H9 (cell line): ENCODE data around the gene NCCRP1. TPM values are rescaled to one million over a fixed set of nuclear protein-coding genes. Genes with fewer than 3 reads are reported as not detected.

Experiments
- DNase-seq: peaks from one replicate; pipeline ENCODE4 v3.0.0-alpha.2; 2017
- H2AFZ ChIP-seq: one replicate; pipeline ENCODE4 v1.6.1; 2013; ENCODE audit warnings: mild to moderate bottlenecking, low read length, control low read depth, moderate library complexity
- H2AK5ac ChIP-seq: 2 replicates; pipeline ENCODE4 v1.6.1; 2013; ENCODE audit warnings: low read length, control low read depth, mixed read lengths; ENCODE audit not compliant: insufficient read length
- H2BK120ac ChIP-seq: one replicate; pipeline ENCODE4 v1.6.1; 2013; ENCODE audit warnings: low read depth, mild to moderate bottlenecking, low read length, control low read depth, inconsistent platforms; ENCODE audit not compliant: poor library complexity, severe bottlenecking
- H2BK12ac ChIP-seq: 2 replicates; pipeline ENCODE4 v1.6.1; 2013; ENCODE audit warnings: low read length, control low read depth, mixed read lengths, low read depth; ENCODE audit not compliant: insufficient read length
- H2BK15ac ChIP-seq: 2 replicates; pipeline ENCODE4 v1.6.1; 2013; ENCODE audit warnings: low read depth, low read length, control low read depth
- H2BK20ac ChIP-seq: one replicate; pipeline ENCODE4 v1.6.1; 2013; ENCODE audit warnings: low read depth, mild to moderate bottlenecking, low read length, control low read depth, inconsistent platforms; ENCODE audit not compliant: poor library complexity, severe bottlenecking
- H2BK5ac ChIP-seq: 2 replicates; pipeline ENCODE4 v1.6.1; 2013; ENCODE audit warnings: low read length, control low read depth, mixed read lengths; ENCODE audit not compliant: insufficient read length
- H3K14ac ChIP-seq: 2 replicates; pipeline ENCODE4 v1.6.1; 2013; ENCODE audit warnings: low read length, control low read depth; ENCODE audit not compliant: insufficient read depth
- H3K18ac ChIP-seq: 2 replicates; pipeline ENCODE4 v1.6.1; 2013; ENCODE audit warnings: low read depth, mild to moderate bottlenecking, mixed read lengths, low read length, control low read depth; ENCODE audit not compliant: insufficient read length
- H3K23ac ChIP-seq: 2 replicates; pipeline ENCODE4 v1.6.1; 2013; ENCODE audit warnings: low read length, control low read depth, mixed read lengths, low read depth; ENCODE audit not compliant: insufficient read length
- H3K23me2 ChIP-seq: 2 replicates; pipeline ENCODE4 v1.6.1; 2013; ENCODE audit warnings: low read depth, mild to moderate bottlenecking, mixed read lengths, low read length, control low read depth; ENCODE audit not compliant: insufficient read length, poor library complexity, severe bottlenecking
- H3K27ac ChIP-seq: 2 replicates; pipeline ENCODE4 v1.5.1; 2013; ENCODE audit warnings: low read length, control low read depth, mixed read lengths, low read depth; ENCODE audit not compliant: insufficient read length
- H3K27me3 ChIP-seq: 2 replicates; pipeline ENCODE4 v1.6.1; 2013; ENCODE audit warnings: low read length, control low read depth, inconsistent platforms; ENCODE audit not compliant: insufficient read depth
- H3K4ac ChIP-seq: 2 replicates; pipeline ENCODE4 v1.6.1; 2013; ENCODE audit warnings: low read depth, mild to moderate bottlenecking, control low read depth, inconsistent platforms, low read length, moderate library complexity
- H3K4me1 ChIP-seq: 2 replicates; pipeline ENCODE4 v1.6.1; 2013; ENCODE audit warnings: low read length, control low read depth, inconsistent platforms; ENCODE audit not compliant: insufficient read depth
- H3K4me2 ChIP-seq: 2 replicates; pipeline ENCODE4 v1.6.1; 2013; ENCODE audit warnings: low read length, control low read depth, mixed read lengths; ENCODE audit not compliant: insufficient read length, insufficient read depth
- H3K56ac ChIP-seq: 2 replicates; pipeline ENCODE4 v1.6.1; 2013; ENCODE audit warnings: low read depth, mild to moderate bottlenecking, mixed read lengths, low read length, control low read depth; ENCODE audit not compliant: insufficient read length
- H3K79me1 ChIP-seq: 2 replicates; pipeline ENCODE4 v1.6.1; 2013; ENCODE audit warnings: low read depth, mild to moderate bottlenecking, moderate library complexity, low read length, control low read depth, inconsistent platforms; ENCODE audit not compliant: insufficient read depth, poor library complexity, severe bottlenecking
- H3K79me2 ChIP-seq: 2 replicates; pipeline ENCODE4 v1.6.1; 2013; ENCODE audit warnings: low read length, control low read depth, inconsistent platforms; ENCODE audit not compliant: insufficient read depth
- H3K9ac ChIP-seq: 2 replicates; pipeline ENCODE4 v1.6.1; 2013; ENCODE audit warnings: low read length, control low read depth, mixed read lengths; ENCODE audit not compliant: insufficient read length; ENCODE audit errors: extremely low read depth
- H3K9me3 ChIP-seq: one replicate; pipeline ENCODE4 v1.6.1; 2013; ENCODE audit warnings: low read depth, low read length, inconsistent platforms; ENCODE audit not compliant: control insufficient read depth
- H3T11ph ChIP-seq: one replicate; pipeline ENCODE4 v1.6.1; 2013; ENCODE audit warnings: mild to moderate bottlenecking, low read length, control low read depth, inconsistent platforms
- H4K20me1 ChIP-seq: one replicate; pipeline ENCODE4 v1.6.1; 2013; ENCODE audit not compliant: control insufficient read depth, insufficient read length, insufficient read depth
- H4K5ac ChIP-seq: 2 replicates; pipeline ENCODE4 v1.6.1; 2013; ENCODE audit warnings: low read depth, mild to moderate bottlenecking, mixed read lengths, low read length, control low read depth; ENCODE audit not compliant: insufficient read length
- H4K8ac ChIP-seq: replicated peaks from 2 replicates; pipeline ENCODE4 v1.6.1; 2013; ENCODE audit warnings: low read length, control low read depth, mixed read lengths, low read depth; ENCODE audit not compliant: insufficient read length
- H4K91ac ChIP-seq: 2 replicates; pipeline ENCODE4 v1.6.1; 2013; ENCODE audit warnings: low read depth, mild to moderate bottlenecking, moderate library complexity, mixed read lengths, low read length, control low read depth; ENCODE audit not compliant: insufficient read length
- H3K27ac Mint-ChIP-seq, 3 experiments: 2 replicates in 2 of 3; 3 replicates in 1 of 3; pipeline ENCODE4 v1.8.0; 2020 to 2021; ENCODE audit warnings: mixed read lengths in 3 of 3, mild to moderate bottlenecking in 1 of 3, moderate library complexity in 1 of 3
- H3K27me3 Mint-ChIP-seq: 2 replicates; pipeline ENCODE4 v1.8.0; 2021; ENCODE audit warnings: low read depth, mild to moderate bottlenecking, moderate library complexity, mixed read lengths
- H3K36me3 Mint-ChIP-seq, 3 experiments: 2 replicates in 2 of 3; 3 replicates in 1 of 3; pipeline ENCODE4 v1.8.0; 2020 to 2021; ENCODE audit warnings: low read depth in 3 of 3, mixed read lengths in 3 of 3; ENCODE audit not compliant: insufficient read depth in 1 of 3
- H3K4me1 Mint-ChIP-seq, 2 experiments: 2 replicates each; pipeline ENCODE4 v1.8.0; 2020; ENCODE audit warnings: mixed read lengths in 2 of 2
- H3K4me3 Mint-ChIP-seq, 2 experiments: 2 replicates in 1 of 2; 3 replicates in 1 of 2; pipeline ENCODE4 v1.8.0; 2020 to 2021; ENCODE audit warnings: mild to moderate bottlenecking in 2 of 2, mixed read lengths in 2 of 2, moderate library complexity in 1 of 2
- H3K9me3 Mint-ChIP-seq, 2 experiments: 2 replicates in 1 of 2; 3 replicates in 1 of 2; pipeline ENCODE4 v1.8.0; 2020; ENCODE audit warnings: mild to moderate bottlenecking in 2 of 2, mixed read lengths in 2 of 2, moderate library complexity in 1 of 2
- whole genome bisulfite sequencing: extraction: QIAGEN DNeasy Blood & Tissue Kit; methylation state at CpG from one replicate; pipeline ENCODE4 v1.1.7; 2013; ENCODE audit warnings: missing lambda C conversion rate, low lambda C conversion rate, mixed read lengths; ENCODE audit not compliant: insufficient read length; ENCODE audit errors: extremely low coverage; 5-methylcytosine and 5-hydroxymethylcytosine counted together
- total RNA-seq: library from RNA; stranded (reverse); gene quantifications from 2 replicates; pipeline ENCODE4 v1.2.1, GENCODE V29; 2021
- TF ChIP-seq, protein P1 (sequence below): fragments of 200-600 bp; sonication (generic); conservative IDR thresholded peaks from 3 replicates; pipeline ENCODE4 v1.8.0; 2021; ENCODE audit warnings: antibody characterized with exemption, mild to moderate bottlenecking

NCCRP1 gene
- total RNA-seq, 1 experiment from 2014 or later, result 1.9 TPM

DNA sequence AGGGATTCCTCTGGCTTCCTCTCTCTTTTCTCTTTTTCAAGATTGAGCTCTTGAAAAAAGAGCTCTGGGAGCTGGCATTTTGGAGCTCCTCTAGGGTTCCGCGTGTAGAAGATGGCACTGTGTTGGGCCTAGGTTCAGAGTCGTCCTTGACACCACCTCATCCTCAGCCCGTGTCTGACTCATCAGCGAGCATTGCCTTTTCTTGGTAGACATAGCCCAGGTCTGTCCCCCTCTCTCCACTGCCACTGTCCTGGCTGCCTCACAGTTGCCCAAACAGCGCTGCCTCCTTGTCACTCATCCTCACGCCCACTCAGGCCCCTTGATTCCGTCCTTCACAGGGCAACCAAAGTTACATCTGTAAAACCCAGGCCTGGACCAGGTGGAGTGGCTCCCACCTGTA lies 46.5 kb upstream of the NCCRP1 start:
- DNase-seq, result no peak
- Histone ChIP-seq H3K9ac (no peak overlapping the region), H3K56ac (no peak overlapping the region), H3K79me2 (0 out of 2 replicates have a peak, but pooled peaks cover 2% of the 10 kb centered on the region), H3K9me3 (no peaks in the 10 kb centered on the region), H3K27ac (no peak overlapping the region), H3K14ac (no peak overlapping the region), H3K4ac (no peak overlapping the region), H4K5ac (no peak overlapping the region), H3T11ph (no peak overlapping the region), H2BK15ac (no peak overlapping the region), H3K79me1 (no peaks in the 10 kb centered on the region), H2AFZ (no peak overlapping the region), H2AK5ac (no peak overlapping the region), H3K27me3 (no peaks in the 10 kb centered on the region), H3K23ac (no peak overlapping the region), H3K18ac (no peak overlapping the region), H4K8ac (no peak overlapping the region), H3K4me1 (peaks cover 9% of the 10 kb centered on the region), H2BK5ac (no peak overlapping the region), H4K91ac (no peak overlapping the region), H2BK12ac (no peak overlapping the region), H2BK120ac (no peak overlapping the region), H3K4me2 (no peak overlapping the region), H4K20me1 (no peaks in the 10 kb centered on the region), H3K23me2 (no peaks in the 10 kb centered on the region), H2BK20ac (no peak overlapping the region)
- H3K27ac Mint-ChIP-seq, result peak overlapping the region; percentile 34 to 80 (median 68); a peak in 2 of 7 replicates
- H3K4me3 Mint-ChIP-seq, result no peak overlapping the region
- H3K4me1 Mint-ChIP-seq, result peaks cover 40 to 64% of the 10 kb centered on the region in 2 experiments
- no peaks in the 10 kb centered on the region for H3K27me3 Mint-ChIP-seq
- H3K9me3 Mint-ChIP-seq, result peaks cover 7 to 9% of the 10 kb centered on the region in 2 experiments; a peak in 4 of 5 replicates
- peaks cover 8 to 14% (median 9%) of the 10 kb centered on the region in 3 experiments; a peak in 5 of 7 replicates for H3K36me3 Mint-ChIP-seq
- no CpG with 5 or more reads among the region's 8 CpGs for WGBS
- TF ChIP-seq, protein P1, sequence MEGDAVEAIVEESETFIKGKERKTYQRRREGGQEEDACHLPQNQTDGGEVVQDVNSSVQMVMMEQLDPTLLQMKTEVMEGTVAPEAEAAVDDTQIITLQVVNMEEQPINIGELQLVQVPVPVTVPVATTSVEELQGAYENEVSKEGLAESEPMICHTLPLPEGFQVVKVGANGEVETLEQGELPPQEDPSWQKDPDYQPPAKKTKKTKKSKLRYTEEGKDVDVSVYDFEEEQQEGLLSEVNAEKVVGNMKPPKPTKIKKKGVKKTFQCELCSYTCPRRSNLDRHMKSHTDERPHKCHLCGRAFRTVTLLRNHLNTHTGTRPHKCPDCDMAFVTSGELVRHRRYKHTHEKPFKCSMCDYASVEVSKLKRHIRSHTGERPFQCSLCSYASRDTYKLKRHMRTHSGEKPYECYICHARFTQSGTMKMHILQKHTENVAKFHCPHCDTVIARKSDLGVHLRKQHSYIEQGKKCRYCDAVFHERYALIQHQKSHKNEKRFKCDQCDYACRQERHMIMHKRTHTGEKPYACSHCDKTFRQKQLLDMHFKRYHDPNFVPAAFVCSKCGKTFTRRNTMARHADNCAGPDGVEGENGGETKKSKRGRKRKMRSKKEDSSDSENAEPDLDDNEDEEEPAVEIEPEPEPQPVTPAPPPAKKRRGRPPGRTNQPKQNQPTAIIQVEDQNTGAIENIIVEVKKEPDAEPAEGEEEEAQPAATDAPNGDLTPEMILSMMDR, result no peak
